Chondrocyte (in vitro differentiated cells): ENCODE results near the gene RPL35A. TPM values are rescaled to one million over a fixed set of nuclear protein-coding genes. Genes with fewer than 3 reads are reported as not detected.
"Not testable (repeated sequence)": the region's sequence is repeated elsewhere in the genome, so short reads cannot be mapped to it uniquely, and the experiment has no call there.

Source experiments
- DNase-seq: peaks from one replicate; pipeline ENCODE4 v3.0.0; 2021; ENCODE audit warnings: mixed read lengths, low spot score
- H3K27ac Mint-ChIP-seq: one replicate; pipeline ENCODE4 v1.8.0; 2021; ENCODE audit warnings: mild to moderate bottlenecking, moderate library complexity, mixed read lengths; ENCODE audit not compliant: unreplicated experiment
- H3K27me3 Mint-ChIP-seq: 2 replicates; pipeline ENCODE4 v1.8.0; 2021; ENCODE audit warnings: low read depth, mixed read lengths
- H3K36me3 Mint-ChIP-seq: 2 replicates; pipeline ENCODE4 v1.8.0; 2021; ENCODE audit warnings: low read depth, mixed read lengths
- H3K4me1 Mint-ChIP-seq: 2 replicates; pipeline ENCODE4 v1.8.0; 2021; ENCODE audit warnings: low read depth, mild to moderate bottlenecking, mixed read lengths
- H3K4me3 Mint-ChIP-seq: one replicate; pipeline ENCODE4 v1.8.0; 2021; ENCODE audit warnings: mild to moderate bottlenecking, moderate library complexity, mixed read lengths; ENCODE audit not compliant: unreplicated experiment
- H3K9me3 Mint-ChIP-seq: 2 replicates; pipeline ENCODE4 v1.8.0; 2021; ENCODE audit warnings: low read depth, mixed read lengths
- total RNA-seq: library from RNA; stranded (reverse); gene quantifications from 3 replicates; pipeline ENCODE4 v1.2.1, GENCODE V29; 2021
- TF ChIP-seq, protein P1 (sequence below): fragments of 200-600 bp; sonication (generic); IDR thresholded peaks from 2 replicates; pipeline ENCODE4 v1.5.0; 2021; ENCODE audit warnings: antibody characterized with exemption, mild to moderate bottlenecking, moderate library complexity

The RPL35A gene
- total RNA-seq, 1 donor from 2014 or later: 657 TPM

GRCh38 chr3:197908957-197909701 lies 40.9 kb upstream of the RPL35A start:
- no peaks in the 10 kb centered on the region for H3K36me3 Mint-ChIP-seq
- no peaks in the 10 kb centered on the region for H3K9me3 Mint-ChIP-seq
- peaks cover 12% of the 10 kb centered on the region for H3K4me1 Mint-ChIP-seq
- DNase-seq: no peak
- no peak overlapping the region for H3K4me3 Mint-ChIP-seq
- H3K27me3 Mint-ChIP-seq: no peaks in the 10 kb centered on the region
- H3K27ac Mint-ChIP-seq: no peak overlapping the region
- TF ChIP-seq, protein P1, sequence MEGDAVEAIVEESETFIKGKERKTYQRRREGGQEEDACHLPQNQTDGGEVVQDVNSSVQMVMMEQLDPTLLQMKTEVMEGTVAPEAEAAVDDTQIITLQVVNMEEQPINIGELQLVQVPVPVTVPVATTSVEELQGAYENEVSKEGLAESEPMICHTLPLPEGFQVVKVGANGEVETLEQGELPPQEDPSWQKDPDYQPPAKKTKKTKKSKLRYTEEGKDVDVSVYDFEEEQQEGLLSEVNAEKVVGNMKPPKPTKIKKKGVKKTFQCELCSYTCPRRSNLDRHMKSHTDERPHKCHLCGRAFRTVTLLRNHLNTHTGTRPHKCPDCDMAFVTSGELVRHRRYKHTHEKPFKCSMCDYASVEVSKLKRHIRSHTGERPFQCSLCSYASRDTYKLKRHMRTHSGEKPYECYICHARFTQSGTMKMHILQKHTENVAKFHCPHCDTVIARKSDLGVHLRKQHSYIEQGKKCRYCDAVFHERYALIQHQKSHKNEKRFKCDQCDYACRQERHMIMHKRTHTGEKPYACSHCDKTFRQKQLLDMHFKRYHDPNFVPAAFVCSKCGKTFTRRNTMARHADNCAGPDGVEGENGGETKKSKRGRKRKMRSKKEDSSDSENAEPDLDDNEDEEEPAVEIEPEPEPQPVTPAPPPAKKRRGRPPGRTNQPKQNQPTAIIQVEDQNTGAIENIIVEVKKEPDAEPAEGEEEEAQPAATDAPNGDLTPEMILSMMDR: no peak

DNA sequence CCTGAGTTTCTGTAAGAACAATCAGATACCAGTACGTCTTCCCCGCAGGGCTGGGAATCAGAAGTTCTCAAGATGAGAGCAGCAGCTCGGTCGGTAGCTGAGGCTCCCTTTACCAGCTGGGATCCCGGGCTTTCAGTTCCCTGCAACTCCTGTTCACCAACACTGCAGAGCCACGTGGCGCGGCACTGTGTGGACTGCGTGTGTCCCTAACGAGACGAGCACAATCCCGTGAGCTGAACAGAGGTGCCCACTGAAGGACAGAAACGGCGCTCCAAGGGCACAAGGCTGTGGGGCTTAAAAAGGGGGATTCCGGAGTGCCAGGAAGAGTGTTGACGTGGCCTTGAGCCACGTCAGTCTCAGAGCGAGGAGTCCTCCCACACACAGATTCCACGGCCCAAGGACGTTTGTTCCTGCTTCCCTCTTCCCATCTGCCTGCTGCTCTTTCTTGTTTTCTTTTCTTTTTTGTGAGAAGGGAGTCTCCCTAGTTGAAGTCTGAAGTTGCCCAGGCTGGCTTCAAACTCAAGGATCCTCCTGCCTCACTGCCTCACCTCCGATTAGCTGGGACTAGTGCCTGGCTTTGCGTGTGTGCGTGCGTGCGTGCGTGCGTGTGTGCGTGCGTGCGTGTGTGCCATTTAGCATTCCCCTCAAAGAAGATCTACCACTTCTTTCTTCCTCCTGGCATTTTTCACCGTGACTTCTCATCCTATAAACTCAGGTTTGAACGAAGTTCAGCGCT lies 37.1 kb upstream of the RPL35A start:
- Mint-ChIP-seq H3K4me3 (peak overlapping the region; percentile 19), H3K4me1 (peaks cover 6% of the 10 kb centered on the region), H3K9me3 (peaks cover 3% of the 10 kb centered on the region), H3K36me3 (no peaks in the 10 kb centered on the region), H3K27ac (no peak overlapping the region), H3K27me3 (no peaks in the 10 kb centered on the region)
- TF ChIP-seq, protein P1: no peak
- DNase-seq: no peak

DNA sequence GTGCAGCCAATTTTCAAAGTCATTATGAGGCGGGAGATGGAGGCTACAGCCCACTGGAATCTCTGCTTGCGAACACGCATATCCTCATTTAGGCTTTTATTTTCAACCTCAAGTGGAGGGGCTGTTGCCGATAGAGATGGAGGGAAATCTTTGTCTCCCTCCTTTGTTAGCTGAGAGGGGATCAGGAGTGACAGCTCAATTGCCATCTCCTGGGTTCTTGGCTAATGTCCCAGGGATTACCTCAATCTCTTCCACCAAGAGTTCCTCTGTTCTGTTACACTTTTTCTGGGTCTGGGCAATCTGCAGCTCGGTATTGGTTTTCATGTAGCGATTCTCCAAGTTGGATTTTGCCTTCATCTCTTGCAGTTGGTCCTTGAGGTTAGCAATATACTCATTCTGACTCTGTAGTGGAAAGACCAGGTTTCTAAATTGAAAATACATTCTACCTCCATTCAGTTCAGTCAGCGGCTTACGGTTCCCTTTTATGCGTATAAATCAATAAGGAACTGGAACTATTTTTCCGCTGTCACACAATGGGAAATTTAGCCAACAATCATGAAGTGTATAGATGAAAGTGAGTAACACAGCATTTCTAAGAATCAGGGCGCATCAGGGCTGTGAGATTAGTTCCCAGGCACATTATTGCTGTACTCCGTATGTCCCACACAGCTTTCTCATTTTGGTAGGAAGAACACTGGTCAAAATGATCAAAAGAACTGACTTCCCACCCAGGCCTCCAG lies 36.2 kb upstream of the RPL35A start:
- TF ChIP-seq, protein P1: no peak
- Mint-ChIP-seq H3K4me1 (peaks cover 6% of the 10 kb centered on the region), H3K27ac (no peak overlapping the region), H3K27me3 (no peaks in the 10 kb centered on the region), H3K36me3 (no peaks in the 10 kb centered on the region), H3K4me3 (no peak overlapping the region), H3K9me3 (peaks cover 3% of the 10 kb centered on the region)
- no peak for DNase-seq

- H3K27me3 Mint-ChIP-seq, H3K4me3 Mint-ChIP-seq, H3K27ac Mint-ChIP-seq, H3K4me1 Mint-ChIP-seq, DNase-seq, H3K36me3 Mint-ChIP-seq, H3K9me3 Mint-ChIP-seq: not testable (repeated sequence)
These were observed 28.3 kb upstream of the RPL35A start for GRCh38 chr3:197921429-197922275.

DNA sequence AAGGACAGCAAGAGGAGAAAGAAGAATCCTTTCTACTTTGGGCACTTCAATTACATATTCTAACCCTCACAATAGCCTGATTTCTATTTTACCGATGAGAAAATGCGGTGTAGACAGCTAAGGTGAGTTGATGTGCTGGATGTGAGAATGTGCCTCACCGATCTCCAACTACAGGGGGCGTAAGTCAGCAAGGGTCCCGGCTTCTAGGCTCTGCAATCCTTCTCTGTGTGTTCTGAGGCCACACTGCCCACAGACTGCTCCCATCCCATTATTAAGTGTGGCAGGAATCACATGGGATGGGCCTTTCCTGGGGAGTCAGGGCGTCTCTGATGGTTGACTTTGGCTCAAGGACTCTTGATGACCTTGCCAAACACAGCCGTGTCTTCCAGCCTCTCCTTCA lies 23.6 kb upstream of the RPL35A start:
- TF ChIP-seq, protein P1: peak; percentile 38
- DNase-seq: no peak
- Mint-ChIP-seq H3K27me3 (no peaks in the 10 kb centered on the region), H3K4me1 (no peaks in the 10 kb centered on the region), H3K36me3 (peaks cover 11% of the 10 kb centered on the region), H3K9me3 (no peaks in the 10 kb centered on the region), H3K27ac (no peak overlapping the region), H3K4me3 (no peak overlapping the region)

DNA sequence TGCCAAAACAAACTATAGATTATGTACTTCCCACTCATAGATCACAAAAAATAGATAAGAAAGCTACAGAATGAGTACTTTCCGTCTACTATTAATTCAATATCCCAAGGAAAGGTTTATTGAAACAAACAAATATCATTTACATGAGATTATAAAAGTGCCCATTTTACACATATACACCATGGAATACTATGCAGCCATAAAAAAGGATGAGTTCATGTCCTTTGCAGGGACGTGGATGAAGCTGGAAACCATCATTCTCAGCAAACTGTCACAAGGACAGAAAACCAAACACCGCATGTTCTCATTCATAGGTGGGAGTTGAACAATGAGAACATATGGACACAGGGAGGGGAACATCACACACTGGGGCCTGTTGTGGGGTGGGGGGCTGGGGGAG lies 22.4 kb upstream of the RPL35A start:
- H3K4me1 Mint-ChIP-seq, H3K9me3 Mint-ChIP-seq, DNase-seq, H3K27ac Mint-ChIP-seq, H3K4me3 Mint-ChIP-seq, H3K27me3 Mint-ChIP-seq: not testable (repeated sequence)
- peaks cover 11% of the 10 kb centered on the region for H3K36me3 Mint-ChIP-seq
